Nephron progenitor cell (in vitro differentiated cells): ENCODE data around the gene LUC7L2.

Source experiments
- DNase-seq: peaks from one replicate; pipeline ENCODE4 v3.0.0; 2021
- H3K27ac Mint-ChIP-seq: 2 replicates; pipeline ENCODE4 v1.8.0; 2021; ENCODE audit warnings: mild to moderate bottlenecking, moderate library complexity, mixed read lengths
- H3K27me3 Mint-ChIP-seq: 2 replicates; pipeline ENCODE4 v1.8.0; 2021; ENCODE audit warnings: mild to moderate bottlenecking, low read depth, mixed read lengths; ENCODE audit not compliant: poor library complexity
- H3K36me3 Mint-ChIP-seq: 2 replicates; pipeline ENCODE4 v1.8.0; 2021; ENCODE audit warnings: low read depth, mixed read lengths
- H3K4me1 Mint-ChIP-seq: 2 replicates; pipeline ENCODE4 v1.8.0; 2021; ENCODE audit warnings: mixed read lengths
- H3K4me3 Mint-ChIP-seq: 2 replicates; pipeline ENCODE4 v1.8.0; 2021; ENCODE audit warnings: mild to moderate bottlenecking, moderate library complexity, mixed read lengths
- H3K9me3 Mint-ChIP-seq: 2 replicates; pipeline ENCODE4 v1.8.0; 2021; ENCODE audit warnings: mild to moderate bottlenecking, moderate library complexity, mixed read lengths
- CTCF ChIP-seq: fragments of 200-600 bp; sonication (generic); IDR thresholded peaks from 2 replicates; pipeline ENCODE4 v1.5.0; 2021; ENCODE audit warnings: antibody characterized with exemption

Gene LUC7L2

GRCh38 chr7:139360948-139361307 lies 1.2 kb downstream of the LUC7L2 start:
- no peaks in the 10 kb centered on the region for H3K27me3 Mint-ChIP-seq
- H3K4me3 Mint-ChIP-seq: peak overlapping the region; percentile 99
- DNase-seq: no peak
- H3K27ac Mint-ChIP-seq: peak overlapping the region; percentile 99
- peaks cover 38% of the 10 kb centered on the region for H3K36me3 Mint-ChIP-seq
- no peak for TF ChIP-seq CTCF
- H3K9me3 Mint-ChIP-seq: no peaks in the 10 kb centered on the region
- H3K4me1 Mint-ChIP-seq: peaks cover 36% of the 10 kb centered on the region

GRCh38 chr7:139361523-139361922 lies 1.8 kb downstream of the LUC7L2 start:
- H3K4me3 Mint-ChIP-seq: peak overlapping the region; percentile 99
- TF ChIP-seq CTCF: no peak
- peaks cover 37% of the 10 kb centered on the region for H3K36me3 Mint-ChIP-seq
- H3K27me3 Mint-ChIP-seq: no peaks in the 10 kb centered on the region
- DNase-seq: no peak
- H3K9me3 Mint-ChIP-seq: no peaks in the 10 kb centered on the region
- H3K4me1 Mint-ChIP-seq: peaks cover 36% of the 10 kb centered on the region
- H3K27ac Mint-ChIP-seq: peak overlapping the region; percentile 78

GRCh38 chr7:139362302-139362701 lies 2.6 kb downstream of the LUC7L2 start:
- Mint-ChIP-seq H3K4me1 (peaks cover 36% of the 10 kb centered on the region), H3K4me3 (peak overlapping the region; percentile 99), H3K27ac (peak overlapping the region; percentile 40), H3K36me3 (peaks cover 30% of the 10 kb centered on the region), H3K27me3 (no peaks in the 10 kb centered on the region), H3K9me3 (no peaks in the 10 kb centered on the region)
- TF ChIP-seq CTCF: no peak
- DNase-seq: no peak

GRCh38 chr7:139362981-139363380 lies 3.3 kb downstream of the LUC7L2 start:
- DNase-seq: no peak
- H3K27ac Mint-ChIP-seq: peak overlapping the region; percentile 66
- no peaks in the 10 kb centered on the region for H3K27me3 Mint-ChIP-seq
- peaks cover 36% of the 10 kb centered on the region for H3K4me1 Mint-ChIP-seq
- peak overlapping the region; percentile 99 for H3K4me3 Mint-ChIP-seq
- no peaks in the 10 kb centered on the region for H3K9me3 Mint-ChIP-seq
- TF ChIP-seq CTCF: no peak
- peaks cover 33% of the 10 kb centered on the region for H3K36me3 Mint-ChIP-seq

- TF ChIP-seq CTCF: no peak
- Mint-ChIP-seq H3K36me3 (peaks cover 32% of the 10 kb centered on the region), H3K27ac (no peak overlapping the region), H3K9me3 (no peaks in the 10 kb centered on the region), H3K4me1 (peaks cover 44% of the 10 kb centered on the region), H3K4me3 (no peak overlapping the region), H3K27me3 (no peaks in the 10 kb centered on the region)
- DNase-seq: no peak
Observed at GRCh38 chr7:139365336-139365735, 5.6 kb downstream of the LUC7L2 start.

GRCh38 chr7:139366400-139366799 lies 6.7 kb downstream of the LUC7L2 start:
- no peak for DNase-seq
- H3K4me3 Mint-ChIP-seq: no peak overlapping the region
- peaks cover 32% of the 10 kb centered on the region for H3K36me3 Mint-ChIP-seq
- no peak overlapping the region for H3K27ac Mint-ChIP-seq
- no peak for TF ChIP-seq CTCF
- no peaks in the 10 kb centered on the region for H3K9me3 Mint-ChIP-seq
- peaks cover 46% of the 10 kb centered on the region for H3K4me1 Mint-ChIP-seq
- H3K27me3 Mint-ChIP-seq: no peaks in the 10 kb centered on the region
